ENCODE measurements around the gene CES4A. TPM values are rescaled to one million over a fixed set of nuclear protein-coding genes. Genes with fewer than 3 reads are reported as not detected.

Gene CES4A
- 0.58 and 1.8 TPM in 2 replicates for total RNA-seq (2011; cell fraction: chromatin; rRNA removed; ENCODE audit: low replicate concordance)
- 0.13 and 0.83 TPM in 2 replicates for total RNA-seq (2011; cell fraction: nucleolus; rRNA removed)
- total RNA-seq (2011; cell fraction: nucleoplasm; rRNA removed), result 0.61 and 1.7 TPM in 2 replicates
- 0.09 TPM in 1 of 2 replicates, not detected in the other for total RNA-seq (2014; rRNA removed)
- not detected in 2 replicates for total RNA-seq (2014; rRNA removed; fragmentation: Illumina TruSeq; extraction: Trizol)
- not detected in 2 replicates for total RNA-seq (2015; rRNA removed; fragmentation: Illumina TruSeq; extraction: Trizol)
- 0.20 TPM in 1 of 2 replicates, not detected in the other for total RNA-seq (2021)
- polyA plus RNA-seq (2011; rRNA removed), result 0.04 and 0.11 TPM in 2 replicates
- polyA plus RNA-seq (2011; cell fraction: cytosol; rRNA removed), result 0.12 TPM in 1 of 2 replicates, not detected in the other
- 0.22 and 0.54 TPM in 2 replicates for polyA plus RNA-seq (2011; cell fraction: nucleus; rRNA removed)
- 0.03 and 0.10 TPM in 2 replicates for polyA plus RNA-seq (2012)
- polyA plus RNA-seq (2014; fragmentation: Illumina TruSeq; extraction: Trizol), result not detected in 2 replicates
- polyA plus RNA-seq (2014; fragmentation: Nextera tagmentation; extraction: Ambion mirVana), result under 1 TPM in 1 of 2 experiments, not detected in 1; 0.13 TPM
- polyA plus RNA-seq (2014; rRNA removed), result not detected in 2 replicates
- not detected in 2 replicates for polyA minus RNA-seq (2011; rRNA and poly(A)+ RNA removed)
- not detected in 2 replicates for polyA minus RNA-seq (2011; cell fraction: cytosol; rRNA and poly(A)+ RNA removed)
- polyA minus RNA-seq (2011; cell fraction: nucleus; rRNA and poly(A)+ RNA removed), result not detected in 2 replicates
- not detected for Bru-seq, nascent RNA
- BruChase-seq, experiment 1, labeled RNA remaining after a 2-hour chase, result percentile 11 among the genes with signal in this experiment
- BruChase-seq, experiment 2, labeled RNA remaining after a 6-hour chase, result percentile 11 among the genes with signal in this experiment
- long read RNA-seq, experiment 1, result 0 reads
- long read RNA-seq, experiment 2, result 0 reads
- long read RNA-seq, experiment 3, result 0 reads

DNA sequence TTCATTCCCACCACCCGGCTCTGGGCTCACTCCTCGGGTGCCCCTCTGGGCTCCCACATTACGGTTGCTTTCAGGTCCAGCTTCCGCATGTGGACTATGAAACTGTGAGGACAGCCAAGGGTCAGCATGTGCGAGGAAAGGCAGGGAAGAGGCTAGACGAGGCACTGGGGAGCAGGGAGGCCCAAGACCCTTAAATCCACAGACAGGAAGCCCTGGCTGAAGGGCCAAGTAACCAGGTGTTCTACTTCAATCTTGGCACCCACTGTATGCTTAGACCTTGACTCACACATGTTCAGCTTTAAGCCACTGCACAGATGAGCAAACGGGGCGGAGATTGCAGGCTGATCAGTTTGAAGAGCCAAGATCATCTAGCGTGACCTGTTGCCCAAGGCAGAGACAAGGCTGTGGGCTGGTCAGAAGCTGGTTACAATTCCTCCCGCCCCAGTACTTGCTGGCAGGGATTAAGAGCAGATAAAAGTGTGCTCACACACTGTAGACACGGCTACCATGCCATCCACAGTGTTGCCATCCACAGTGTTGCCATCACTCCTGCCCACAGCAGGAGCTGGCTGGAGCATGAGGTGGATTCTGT is at the start of gene CES4A:
Gene CES4A (plus strand): TSS at position 393 of the 592 bp plus-strand sequence. CDS start 184 bp downstream, at position 577.
- FAIRE-seq, result peak; percentile 11
- CTCF ChIA-PET (ENCODE audit: low intra/inter-chr PET ratio), result no interaction called here
- no peak for DNase-seq (ENCODE audit: extremely low read depth in 1 of 4, low spot score in 3 of 4)
- TF ChIP-seq NCOA2 (IDR thresholded peaks at IDR 0.05; ENCODE audit: partially characterized antibody in 2 of 2) (no peak), HNRNPUL1 (IDR thresholded peaks at IDR 0.05; ENCODE audit: low read length) (no peak), ILK (tag; IDR thresholded peaks at IDR 0.05; ENCODE audit: borderline replicate concordance, low read depth) (no peak), CBX2 (IDR thresholded peaks at IDR 0.05; ENCODE audit: insufficient read depth, low read length, poor library complexity, severe bottlenecking) (no peak)
- TF ChIP-seq, protein P1, sequence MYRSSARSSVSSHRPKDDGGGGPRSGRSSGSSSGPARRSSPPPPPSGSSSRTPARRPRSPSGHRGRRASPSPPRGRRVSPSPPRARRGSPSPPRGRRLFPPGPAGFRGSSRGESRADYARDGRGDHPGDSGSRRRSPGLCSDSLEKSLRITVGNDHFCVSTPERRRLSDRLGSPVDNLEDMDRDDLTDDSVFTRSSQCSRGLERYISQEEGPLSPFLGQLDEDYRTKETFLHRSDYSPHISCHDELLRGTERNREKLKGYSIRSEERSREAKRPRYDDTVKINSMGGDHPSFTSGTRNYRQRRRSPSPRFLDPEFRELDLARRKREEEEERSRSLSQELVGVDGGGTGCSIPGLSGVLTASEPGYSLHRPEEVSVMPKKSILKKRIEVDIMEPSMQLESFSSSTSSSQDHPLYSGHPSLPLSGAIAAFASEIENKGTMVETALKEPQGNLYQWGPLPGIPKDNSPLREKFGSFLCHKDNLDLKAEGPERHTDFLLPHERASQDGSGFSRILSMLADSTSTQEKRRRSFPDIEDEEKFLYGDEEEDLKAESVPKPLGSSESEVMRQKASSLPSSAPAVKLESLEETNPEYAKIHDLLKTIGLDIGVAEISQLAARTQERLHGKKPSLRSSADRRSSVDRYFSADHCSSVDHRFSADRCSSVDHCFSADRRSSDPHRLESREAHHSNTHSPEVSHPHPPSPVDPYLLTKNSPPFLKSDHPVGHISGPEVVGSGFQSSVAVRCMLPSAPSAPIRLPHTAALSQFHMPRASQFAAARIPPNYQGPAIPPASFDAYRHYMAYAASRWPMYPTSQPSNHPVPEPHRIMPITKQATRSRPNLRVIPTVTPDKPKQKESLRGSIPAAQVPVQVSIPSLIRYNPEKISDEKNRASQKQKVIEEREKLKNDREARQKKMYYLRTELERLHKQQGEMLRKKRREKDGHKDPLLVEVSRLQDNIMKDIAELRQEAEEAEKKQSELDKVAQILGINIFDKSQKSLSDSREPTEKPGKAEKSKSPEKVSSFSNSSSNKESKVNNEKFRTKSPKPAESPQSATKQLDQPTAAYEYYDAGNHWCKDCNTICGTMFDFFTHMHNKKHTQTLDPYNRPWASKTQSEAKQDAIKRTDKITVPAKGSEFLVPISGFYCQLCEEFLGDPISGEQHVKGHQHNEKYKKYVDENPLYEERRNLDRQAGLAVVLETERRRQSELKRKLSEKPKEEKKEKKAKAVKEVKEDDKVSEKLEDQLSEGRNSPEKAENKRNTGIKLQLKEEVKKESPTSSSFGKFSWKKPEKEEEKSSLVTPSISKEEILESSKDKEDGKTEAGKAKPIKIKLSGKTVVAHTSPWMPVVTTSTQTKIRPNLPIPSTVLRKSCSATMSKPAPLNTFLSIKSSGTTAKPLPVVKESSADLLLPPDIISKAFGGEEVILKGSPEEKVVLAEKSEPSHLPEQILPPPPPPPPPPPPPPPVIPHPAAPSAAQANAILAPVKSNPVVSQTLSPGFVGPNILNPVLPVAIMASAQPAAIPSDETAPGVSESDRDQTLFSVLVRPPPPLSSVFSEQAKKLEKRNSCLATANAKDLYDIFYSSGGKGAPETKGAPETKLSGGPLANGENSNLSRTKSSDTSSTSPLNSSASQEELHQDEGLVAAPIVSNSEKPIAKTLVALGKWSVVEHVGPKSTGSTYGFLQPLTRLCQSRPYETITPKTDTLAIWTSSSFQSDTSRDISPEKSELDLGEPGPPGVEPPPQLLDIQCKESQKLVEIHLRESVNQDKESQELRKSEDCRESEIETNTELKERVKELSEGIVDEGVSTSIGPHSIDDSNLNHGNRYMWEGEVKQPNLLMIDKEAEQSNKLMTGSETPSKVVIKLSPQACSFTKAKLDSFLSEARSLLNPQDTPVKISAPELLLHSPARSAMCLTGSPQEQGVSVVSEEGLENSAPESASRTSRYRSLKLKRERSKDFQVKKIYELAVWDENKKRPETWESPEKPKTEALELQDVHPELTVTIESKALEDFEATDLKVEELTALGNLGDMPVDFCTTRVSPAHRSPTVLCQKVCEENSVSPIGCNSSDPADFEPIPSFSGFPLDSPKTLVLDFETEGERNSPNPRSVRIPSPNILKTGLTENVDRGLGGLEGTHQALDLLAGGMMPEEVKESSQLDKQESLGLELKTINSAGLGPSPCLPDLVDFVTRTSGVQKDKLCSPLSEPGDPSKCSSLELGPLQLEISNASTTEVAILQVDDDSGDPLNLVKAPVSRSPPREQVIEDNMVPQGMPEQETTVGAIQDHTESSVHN (IDR thresholded peaks at IDR 0.05; ENCODE audit: borderline replicate concordance in 1 of 2, low read depth in 1 of 2), result no peak
- TF ChIP-seq, protein P2, sequence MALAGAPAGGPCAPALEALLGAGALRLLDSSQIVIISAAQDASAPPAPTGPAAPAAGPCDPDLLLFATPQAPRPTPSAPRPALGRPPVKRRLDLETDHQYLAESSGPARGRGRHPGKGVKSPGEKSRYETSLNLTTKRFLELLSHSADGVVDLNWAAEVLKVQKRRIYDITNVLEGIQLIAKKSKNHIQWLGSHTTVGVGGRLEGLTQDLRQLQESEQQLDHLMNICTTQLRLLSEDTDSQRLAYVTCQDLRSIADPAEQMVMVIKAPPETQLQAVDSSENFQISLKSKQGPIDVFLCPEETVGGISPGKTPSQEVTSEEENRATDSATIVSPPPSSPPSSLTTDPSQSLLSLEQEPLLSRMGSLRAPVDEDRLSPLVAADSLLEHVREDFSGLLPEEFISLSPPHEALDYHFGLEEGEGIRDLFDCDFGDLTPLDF (CRISPR knock-in tag; IDR thresholded peaks at IDR 0.05), result no peak

More for the DNA sequence above, at the start of gene CES4A:
- no peak within 1 kb of the TSS for H3K4me3 ChIP-seq
- no peaks in the 10 kb centered on the region for H3K79me2 ChIP-seq (ENCODE audit: control insufficient read depth, insufficient read depth, low read length)
- intact Hi-C loops (cut with micrococcal nuclease) (no loop called here), in situ Hi-C loops (cut with MboI) (no loop called here)
- no peaks in the 10 kb centered on the region for H3K36me3 ChIP-seq (ENCODE audit: control insufficient read depth, insufficient read depth, low read length)
- H3K27me3 ChIP-seq (ENCODE audit: control insufficient read depth in 2 of 2, insufficient read depth in 2 of 2, low read length in 2 of 2), result no peaks in the 10 kb centered on the region; a peak in 1 of 5 replicates
- POLR2A ChIA-PET, result interaction anchor here (0.6 to 1.2 kb wide), 2 partner anchors 172 to 187 kb away, joined by 3 read pairs; no protein-coding TSS in a partner anchor
- no peaks in the 10 kb centered on the region for H3K9me1 ChIP-seq (ENCODE audit: control insufficient read depth, insufficient read depth, low read length)
- H2AFZ ChIP-seq (ENCODE audit: low read depth, low read length), result peak within 1 kb of the TSS; percentile 58; the same call in 1 of the 2 replicates
- H3K4me1 ChIP-seq (replicated peaks in 1 of 2; ENCODE audit: control insufficient read depth in 2 of 2, insufficient read depth in 2 of 2, low read length in 2 of 2), result no peaks in the 10 kb centered on the region
- peak within 1 kb of the TSS in 1 of 2 experiments; percentile 61; a peak in 2 of 4 replicates for H3K9ac ChIP-seq (ENCODE audit: insufficient read depth in 1 of 2, low read depth in 2 of 2, low read length in 2 of 2)
- 34% methylated on average over 11 of the region's 11 CpGs for WGBS (ENCODE audit: insufficient coverage, low coverage, missing lambda C conversion rate)
- H3K27ac ChIP-seq (ENCODE audit: extremely low read depth, low read depth, low read length), result no peak within 1 kb of the TSS
- ATAC-seq, result peak; percentile 28; the same call in 1 of the 3 replicates
- no peaks in the 10 kb centered on the region for H4K20me1 ChIP-seq (replicated peaks; ENCODE audit: control insufficient read depth, insufficient read depth, low read length)
- no TSS peak for BruUV-seq (replicated peaks)
- no peak within 1 kb of the TSS for H3K4me2 ChIP-seq (ENCODE audit: insufficient read depth, low read length)
- no peaks in the 10 kb centered on the region for H3K9me3 ChIP-seq (replicated peaks; ENCODE audit: control insufficient read depth, insufficient read depth, low read depth, low read length)

Measured in K562 (cell line).